GM21526 (cell line): ENCODE results near the gene AFAP1.

Source experiments
- ATAC-seq: cut with Tn5 transposase; IDR thresholded peaks from one replicate; pipeline ENCODE4 v1.9.1; 2021; ENCODE audit warnings: moderate library complexity; ENCODE audit not compliant: unreplicated experiment, low FRiP score

Gene AFAP1

GRCh38 chr4:7852568-7853185, 87.0 kb downstream of the AFAP1 start:
- ATAC-seq, result no peak

GRCh38 chr4:7850489-7850888, 89.2 kb downstream of the AFAP1 start:
- ATAC-seq, result no peak

- no peak for ATAC-seq
Measured at GRCh38 chr4:7847206-7847605, 92.5 kb downstream of the AFAP1 start.

- ATAC-seq, result no peak
Measured at GRCh38 chr4:7845493-7846128, 94.0 kb downstream of the AFAP1 start.

- no peak for ATAC-seq
Measured at GRCh38 chr4:7844594-7844991, 95.1 kb downstream of the AFAP1 start.

GRCh38 chr4:7843831-7844593, 95.6 kb downstream of the AFAP1 start:
- peak; percentile 81 for ATAC-seq

- no peak for ATAC-seq
Measured at GRCh38 chr4:7842384-7843279, 97.0 kb downstream of the AFAP1 start.

- ATAC-seq, result no peak
Measured at GRCh38 chr4:7841894-7842293, 97.8 kb downstream of the AFAP1 start.

GRCh38 chr4:7841071-7841470, 98.6 kb downstream of the AFAP1 start:
- no peak for ATAC-seq

- ATAC-seq, result no peak
Measured at GRCh38 chr4:7839856-7840255, 99.8 kb downstream of the AFAP1 start.

GRCh38 chr4:7838136-7838782, 101.4 kb downstream of the AFAP1 start:
- ATAC-seq, result no peak

- ATAC-seq, result no peak
Measured at GRCh38 chr4:7837597-7838135, 102.0 kb downstream of the AFAP1 start.

GRCh38 chr4:7831858-7832730, 107.6 kb downstream of the AFAP1 start:
- ATAC-seq, result no peak

GRCh38 chr4:7831330-7831729, 108.3 kb downstream of the AFAP1 start:
- ATAC-seq, result peak; percentile 88

GRCh38 chr4:7830747-7831146, 108.9 kb downstream of the AFAP1 start:
- no peak for ATAC-seq

- no peak for ATAC-seq
Measured at GRCh38 chr4:7829652-7830580, 109.7 kb downstream of the AFAP1 start.

GRCh38 chr4:7828793-7829301, 110.8 kb downstream of the AFAP1 start:
- ATAC-seq, result no peak
